AG09319 (cell line): ENCODE data around the gene MRPL38.
"Not testable (repeated sequence)": the region's sequence is repeated elsewhere in the genome, so short reads cannot be mapped to it uniquely, and the experiment has no call there.

Experiments
- DNase-seq: peaks from one replicate; pipeline ENCODE4 v3.0.0-alpha.2; 2010; ENCODE audit warnings: low read depth; ENCODE audit errors: extremely low read depth
- TF ChIP-seq, protein P1 (sequence below): IDR thresholded peaks from 2 replicates; pipeline ENCODE4 v1.5.1; 2011; ENCODE audit warnings: low read depth, mild to moderate bottlenecking, inconsistent platforms, low read length, moderate library complexity

Gene MRPL38

GRCh38 chr17:75861927-75862317, 42.8 kb downstream of the MRPL38 start:
- no peak for DNase-seq
- TF ChIP-seq, protein P1, sequence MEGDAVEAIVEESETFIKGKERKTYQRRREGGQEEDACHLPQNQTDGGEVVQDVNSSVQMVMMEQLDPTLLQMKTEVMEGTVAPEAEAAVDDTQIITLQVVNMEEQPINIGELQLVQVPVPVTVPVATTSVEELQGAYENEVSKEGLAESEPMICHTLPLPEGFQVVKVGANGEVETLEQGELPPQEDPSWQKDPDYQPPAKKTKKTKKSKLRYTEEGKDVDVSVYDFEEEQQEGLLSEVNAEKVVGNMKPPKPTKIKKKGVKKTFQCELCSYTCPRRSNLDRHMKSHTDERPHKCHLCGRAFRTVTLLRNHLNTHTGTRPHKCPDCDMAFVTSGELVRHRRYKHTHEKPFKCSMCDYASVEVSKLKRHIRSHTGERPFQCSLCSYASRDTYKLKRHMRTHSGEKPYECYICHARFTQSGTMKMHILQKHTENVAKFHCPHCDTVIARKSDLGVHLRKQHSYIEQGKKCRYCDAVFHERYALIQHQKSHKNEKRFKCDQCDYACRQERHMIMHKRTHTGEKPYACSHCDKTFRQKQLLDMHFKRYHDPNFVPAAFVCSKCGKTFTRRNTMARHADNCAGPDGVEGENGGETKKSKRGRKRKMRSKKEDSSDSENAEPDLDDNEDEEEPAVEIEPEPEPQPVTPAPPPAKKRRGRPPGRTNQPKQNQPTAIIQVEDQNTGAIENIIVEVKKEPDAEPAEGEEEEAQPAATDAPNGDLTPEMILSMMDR, result no peak

GRCh38 chr17:75859358-75859757, 45.3 kb downstream of the MRPL38 start:
- DNase-seq, result not testable (repeated sequence)

- no peak for DNase-seq
- TF ChIP-seq, protein P1, result no peak
Measured at GRCh38 chr17:75856062-75856756, 48.5 kb downstream of the MRPL38 start.

DNA sequence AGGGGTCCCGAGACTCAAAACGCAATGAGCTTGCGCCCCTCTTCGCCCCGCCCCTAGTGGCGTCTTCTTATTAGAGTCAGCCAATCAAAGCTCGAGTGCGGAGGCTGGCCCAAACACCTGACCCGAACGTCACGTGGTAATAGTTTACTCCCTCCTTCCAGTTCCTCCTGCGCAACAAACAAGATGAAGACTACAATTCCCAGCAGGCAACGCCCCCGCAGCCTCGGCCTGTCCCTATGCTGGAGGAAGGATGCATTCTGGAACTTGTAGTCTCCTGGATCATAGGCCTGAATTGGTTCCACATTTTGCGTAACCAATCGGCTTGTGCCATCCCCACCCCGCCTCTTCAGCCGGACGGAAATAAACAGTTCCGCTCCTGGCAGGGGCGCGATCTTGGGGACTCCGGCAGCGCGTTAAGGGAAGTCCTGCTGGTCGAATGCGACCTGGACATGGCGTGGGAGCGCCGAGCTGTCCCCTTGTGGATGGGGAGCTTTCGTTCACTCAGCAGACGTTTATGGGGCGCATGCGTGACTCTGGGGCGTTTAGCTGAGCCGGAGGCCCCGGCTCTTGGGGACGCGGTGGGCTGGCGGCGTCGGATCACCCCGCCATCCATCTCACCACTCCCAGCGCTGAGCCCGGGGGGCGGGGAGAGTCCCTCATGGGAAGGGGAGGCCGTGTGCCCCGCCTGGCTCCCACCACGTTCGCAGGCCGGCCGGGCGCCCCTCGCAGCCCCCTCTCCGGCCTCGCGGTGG, 49.2 kb downstream of the MRPL38 start, which contains the start of gene WBP2:
TSS of gene WBP2 (minus strand) at position 26 of the 752 bp plus-strand sequence. CDS start 38 bp downstream, outside the sequence.
- TF ChIP-seq, protein P1, result peak; percentile 14
- peak; percentile 99 for DNase-seq

GRCh38 chr17:75854881-75855309, 49.8 kb downstream of the MRPL38 start:
- TF ChIP-seq, protein P1, result no peak; the same call in 1 of the 2 replicates
- DNase-seq, result no peak

- TF ChIP-seq, protein P1, result no peak
- DNase-seq, result no peak
Measured at GRCh38 chr17:75854101-75854748, 50.5 kb downstream of the MRPL38 start.

GRCh38 chr17:75853433-75853832, 51.3 kb downstream of the MRPL38 start:
- no peak for DNase-seq
- TF ChIP-seq, protein P1, result no peak

GRCh38 chr17:75851693-75851991, 53.0 kb downstream of the MRPL38 start:
- DNase-seq, result not testable (repeated sequence)
